ENCODE results near the gene SHISA2.

- TF ChIP-seq POLR2A (IDR thresholded peaks at IDR 0.05): no peak
- TF ChIP-seq, protein P1, sequence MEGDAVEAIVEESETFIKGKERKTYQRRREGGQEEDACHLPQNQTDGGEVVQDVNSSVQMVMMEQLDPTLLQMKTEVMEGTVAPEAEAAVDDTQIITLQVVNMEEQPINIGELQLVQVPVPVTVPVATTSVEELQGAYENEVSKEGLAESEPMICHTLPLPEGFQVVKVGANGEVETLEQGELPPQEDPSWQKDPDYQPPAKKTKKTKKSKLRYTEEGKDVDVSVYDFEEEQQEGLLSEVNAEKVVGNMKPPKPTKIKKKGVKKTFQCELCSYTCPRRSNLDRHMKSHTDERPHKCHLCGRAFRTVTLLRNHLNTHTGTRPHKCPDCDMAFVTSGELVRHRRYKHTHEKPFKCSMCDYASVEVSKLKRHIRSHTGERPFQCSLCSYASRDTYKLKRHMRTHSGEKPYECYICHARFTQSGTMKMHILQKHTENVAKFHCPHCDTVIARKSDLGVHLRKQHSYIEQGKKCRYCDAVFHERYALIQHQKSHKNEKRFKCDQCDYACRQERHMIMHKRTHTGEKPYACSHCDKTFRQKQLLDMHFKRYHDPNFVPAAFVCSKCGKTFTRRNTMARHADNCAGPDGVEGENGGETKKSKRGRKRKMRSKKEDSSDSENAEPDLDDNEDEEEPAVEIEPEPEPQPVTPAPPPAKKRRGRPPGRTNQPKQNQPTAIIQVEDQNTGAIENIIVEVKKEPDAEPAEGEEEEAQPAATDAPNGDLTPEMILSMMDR (IDR thresholded peaks at IDR 0.05): no peak
Measured at GRCh38 chr13:26046639-26047038, 5.2 kb downstream of the SHISA2 start.
